ENCODE measurements around the gene USP2.

GRCh38 chr11:119427279-119427678, 45.8 kb upstream of the USP2 start:
- TF ChIP-seq POLR2A (IDR thresholded peaks at IDR 0.05) (no peak), CTCF (IDR thresholded peaks at IDR 0.05) (no peak)
